HL-60/S4 treated with phorbol 12-myristate 13-acetate at 8.2 ng/mL for 4 days and 3 days (cell line): ENCODE results near the gene RPE.

Experiments
- in situ Hi-C: fragments of 300-500 bp; cut with MboI; formaldehyde crosslinking; loops from 2 replicates; pipeline ENCODE4 v1.15.0; 2022; ENCODE audit warnings: low sequenced_read_pairs

RPE gene

DNA sequence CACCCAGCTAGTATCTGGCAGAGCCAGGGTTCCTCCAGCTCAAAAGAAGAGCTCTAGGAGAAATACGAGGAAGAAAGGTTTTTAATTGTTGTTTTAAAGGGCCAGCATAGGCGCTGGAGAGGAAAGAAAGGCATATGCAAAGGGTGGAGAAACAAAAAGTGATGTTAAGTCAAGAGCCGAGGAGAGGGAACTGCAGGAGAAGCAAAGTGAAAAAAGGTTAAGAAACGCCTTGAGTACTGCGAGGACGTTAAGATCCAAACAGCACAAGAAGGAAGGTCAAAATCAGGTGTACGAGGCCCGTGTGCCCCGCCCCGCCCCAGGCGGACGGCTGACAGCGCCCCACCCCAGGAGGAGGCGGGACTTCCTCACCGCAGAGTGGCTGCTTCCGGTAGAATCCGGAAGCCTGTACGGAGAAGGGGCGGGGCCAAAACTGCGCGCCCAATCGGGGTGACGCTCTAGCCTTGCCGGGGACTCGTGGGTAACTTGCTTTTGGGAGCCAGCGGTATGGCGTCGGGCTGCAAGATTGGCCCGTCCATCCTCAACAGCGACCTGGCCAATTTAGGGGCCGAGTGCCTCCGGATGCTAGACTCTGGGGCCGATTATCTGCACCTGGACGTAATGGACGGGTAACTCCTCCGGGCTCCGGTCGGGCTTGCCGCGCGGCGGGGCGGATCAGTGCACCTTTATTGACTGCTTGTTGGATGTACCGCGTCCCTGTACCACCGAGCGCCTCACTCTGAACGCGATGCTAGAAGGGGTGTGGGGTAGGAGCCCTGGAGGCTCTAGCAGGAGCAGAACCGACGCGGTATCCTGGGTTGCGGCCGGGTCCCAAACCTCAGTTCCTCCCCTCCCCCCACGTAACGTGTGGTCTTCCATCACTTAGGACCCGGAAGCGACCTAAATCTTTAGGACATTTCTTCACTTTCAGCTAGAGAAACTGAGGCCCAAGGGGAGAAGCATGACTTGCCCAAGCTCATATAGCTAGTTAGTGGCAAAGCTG lies at the start of gene RPE:
Gene RPE, plus strand, starts transcription at position 481 of the 1,000 bp plus-strand sequence. Its CDS starts 24 bp downstream, at position 505.
- in situ Hi-C loops = no loop called here

GRCh38 chr2:209956271-209956670 lies 46.2 kb upstream of the RPE start:
- in situ Hi-C loops = loop anchor here (25.0 kb wide), 1 partner anchor 619 kb away; no protein-coding TSS in a partner anchor

GRCh38 chr2:209958016-209958415 lies 44.4 kb upstream of the RPE start:
- in situ Hi-C loops = loop anchor here (25.0 kb wide), 1 partner anchor 621 kb away; no protein-coding TSS in a partner anchor

GRCh38 chr2:209960045-209960444 lies 42.4 kb upstream of the RPE start:
- in situ Hi-C loops = loop anchor here (25.0 kb wide), 1 partner anchor 623 kb away; no protein-coding TSS in a partner anchor

DNA sequence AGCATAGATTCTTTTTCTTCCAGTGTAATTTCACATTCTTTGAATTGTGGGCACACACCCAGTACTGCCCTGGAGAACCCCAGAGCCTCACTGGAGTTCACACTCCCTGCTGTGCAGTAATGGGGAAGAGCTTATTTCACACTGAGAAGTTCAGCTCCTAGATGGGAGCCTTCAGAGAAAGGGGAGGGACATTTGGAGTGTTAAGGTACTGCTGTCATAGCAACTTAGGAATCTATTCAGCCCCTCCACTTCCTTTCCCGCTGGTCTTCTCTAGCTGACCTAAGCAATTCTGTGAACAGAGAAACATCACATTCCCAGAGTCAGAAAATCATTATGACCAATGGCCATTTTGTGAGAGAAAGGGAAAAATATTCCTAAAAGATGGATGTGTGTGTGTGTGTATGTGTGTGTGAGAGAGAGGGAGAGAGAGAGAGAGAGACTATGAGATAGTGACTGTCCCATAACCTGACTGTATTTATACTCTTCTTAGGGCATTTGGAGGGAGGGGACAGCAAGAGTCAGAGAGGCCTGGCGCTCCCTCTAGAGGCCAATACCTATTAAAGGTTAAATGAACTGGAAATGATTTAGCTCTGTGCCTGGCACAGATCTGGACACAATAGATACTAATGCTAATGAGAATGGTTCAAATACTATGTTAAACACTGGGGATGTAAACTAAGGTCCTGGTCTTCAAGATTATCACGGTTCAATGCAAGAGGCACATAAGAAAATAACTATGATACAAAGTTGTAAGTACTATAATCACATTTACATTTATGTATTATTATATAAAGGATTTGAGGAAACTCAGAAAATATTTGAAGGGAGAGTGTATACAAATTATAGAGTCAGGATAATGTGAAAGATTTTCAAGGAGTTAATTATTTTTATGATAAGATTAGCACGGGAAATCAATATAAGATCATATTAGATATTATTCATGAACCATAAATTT lies 41.5 kb upstream of the RPE start:
- in situ Hi-C loops = loop anchor here (25.0 kb wide), 1 partner anchor 624 kb away; no protein-coding TSS in a partner anchor

GRCh38 chr2:209965723-209966122 lies 36.7 kb upstream of the RPE start:
- in situ Hi-C loops = loop anchor here (25.0 kb wide), 1 partner anchor 628 kb away; no protein-coding TSS in a partner anchor

GRCh38 chr2:209969692-209970091 lies 32.7 kb upstream of the RPE start:
- in situ Hi-C loops = loop anchor here (10.0 to 25.0 kb wide), 2 partner anchors 225 to 632 kb away; no protein-coding TSS in a partner anchor

GRCh38 chr2:209970271-209970670 lies 32.2 kb upstream of the RPE start:
- in situ Hi-C loops = loop anchor here (10.0 to 25.0 kb wide), 2 partner anchors 225 to 633 kb away; no protein-coding TSS in a partner anchor

- in situ Hi-C loops = loop anchor here (10.0 to 25.0 kb wide), 2 partner anchors 224 to 633 kb away; no protein-coding TSS in a partner anchor
Measured at GRCh38 chr2:209970711-209971110, 31.7 kb upstream of the RPE start.

GRCh38 chr2:209973328-209973727 lies 29.1 kb upstream of the RPE start:
- in situ Hi-C loops = loop anchor here (10.0 to 25.0 kb wide), 2 partner anchors 221 to 636 kb away; no protein-coding TSS in a partner anchor

DNA sequence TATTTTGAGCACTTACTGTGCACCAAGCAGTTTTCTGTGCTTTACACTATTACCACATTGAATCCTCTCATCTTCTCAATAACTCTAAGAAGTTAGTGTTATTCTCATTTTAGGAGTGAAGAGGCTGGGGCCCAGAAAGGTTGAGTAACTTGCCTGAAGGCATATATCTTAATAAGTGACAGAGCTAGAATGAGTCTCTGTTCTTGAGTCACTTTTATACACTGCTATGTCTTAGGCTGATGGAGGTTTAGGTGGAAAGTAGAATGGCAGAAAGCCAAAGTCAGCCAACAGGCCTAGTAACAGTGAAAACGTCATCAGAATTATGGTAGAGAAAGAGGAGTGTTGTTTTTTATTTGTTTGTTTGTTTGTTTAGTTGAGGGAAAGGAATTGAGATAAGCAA lies 27.9 kb upstream of the RPE start:
- in situ Hi-C loops = loop anchor here (10.0 to 25.0 kb wide), 2 partner anchors 220 to 637 kb away; no protein-coding TSS in a partner anchor

DNA sequence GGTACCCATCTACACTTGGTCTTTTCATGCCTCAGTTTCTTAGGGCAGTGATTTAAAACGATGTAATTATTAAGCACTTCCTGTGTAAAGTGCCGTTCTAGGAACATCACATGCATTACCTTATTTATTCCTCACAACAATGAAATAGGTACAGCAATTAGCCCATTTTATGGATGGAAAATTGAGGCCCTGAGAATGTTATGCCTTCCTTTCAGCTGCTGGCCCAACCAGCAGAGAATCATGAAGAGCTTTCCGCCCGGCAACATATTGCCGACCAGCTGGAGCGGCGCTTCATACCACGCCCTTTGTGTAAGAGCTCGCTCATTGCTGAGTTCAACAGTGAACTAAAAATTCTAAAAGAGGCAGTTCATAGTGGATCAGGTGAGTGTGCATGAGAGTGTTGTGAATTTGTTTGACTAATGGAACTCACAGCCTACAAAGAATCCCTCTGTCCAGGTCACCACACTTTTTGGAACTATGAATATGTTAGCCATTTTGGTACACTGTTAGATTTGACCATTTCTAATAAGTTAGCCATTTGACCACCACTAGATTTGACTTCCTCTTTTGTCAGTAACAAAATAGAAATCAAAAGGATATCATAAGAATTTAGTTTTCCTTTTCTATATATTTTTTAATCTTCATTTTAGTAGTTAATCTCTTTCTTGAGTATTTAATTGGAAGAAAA lies 25.6 kb upstream of the RPE start:
- in situ Hi-C loops = loop anchor here (10.0 kb wide), 1 partner anchor 218 kb away; no protein-coding TSS in a partner anchor

DNA sequence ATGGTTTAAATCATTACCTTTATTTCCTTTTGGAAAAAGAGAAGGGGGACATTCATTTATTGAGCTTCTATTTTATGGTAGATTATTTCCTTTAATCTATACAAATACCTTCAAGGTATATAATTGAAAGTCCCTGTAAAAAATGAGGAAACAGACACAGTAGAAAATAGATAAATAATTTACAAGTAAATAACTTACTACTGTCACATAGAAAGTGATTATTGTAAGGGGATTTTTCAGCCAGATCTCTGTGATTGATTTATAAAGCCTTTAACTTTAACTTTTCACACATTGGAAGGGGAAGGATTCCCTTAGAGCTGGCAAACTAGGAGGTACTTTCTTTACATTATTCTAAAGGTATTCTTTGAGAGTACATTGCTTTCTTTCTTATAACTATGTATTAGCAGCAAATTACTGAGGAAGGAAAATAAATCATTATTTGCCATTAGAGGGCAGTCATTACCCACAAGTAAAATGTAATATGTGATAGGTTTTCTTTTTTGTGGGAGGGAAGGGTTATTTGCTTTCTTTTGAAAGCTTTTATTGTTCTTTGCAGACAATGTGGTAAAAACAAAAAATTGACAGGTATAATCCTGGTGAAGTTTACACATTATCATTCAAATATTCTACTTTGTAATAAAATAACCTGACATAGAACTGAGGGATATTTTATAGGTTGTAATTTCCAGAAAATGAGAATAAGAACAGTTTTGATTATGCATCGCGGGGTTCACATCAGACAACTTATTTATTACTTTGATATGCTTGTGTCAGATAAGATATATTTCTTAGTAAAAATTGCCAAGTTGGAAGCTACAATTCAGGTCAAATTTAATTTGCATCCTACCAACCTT lies 24.8 kb upstream of the RPE start:
- in situ Hi-C loops = loop anchor here (10.0 kb wide), 1 partner anchor 217 kb away; no protein-coding TSS in a partner anchor

- in situ Hi-C loops = no loop called here
Measured at GRCh38 chr2:209984291-209984690, 18.1 kb upstream of the RPE start.

DNA sequence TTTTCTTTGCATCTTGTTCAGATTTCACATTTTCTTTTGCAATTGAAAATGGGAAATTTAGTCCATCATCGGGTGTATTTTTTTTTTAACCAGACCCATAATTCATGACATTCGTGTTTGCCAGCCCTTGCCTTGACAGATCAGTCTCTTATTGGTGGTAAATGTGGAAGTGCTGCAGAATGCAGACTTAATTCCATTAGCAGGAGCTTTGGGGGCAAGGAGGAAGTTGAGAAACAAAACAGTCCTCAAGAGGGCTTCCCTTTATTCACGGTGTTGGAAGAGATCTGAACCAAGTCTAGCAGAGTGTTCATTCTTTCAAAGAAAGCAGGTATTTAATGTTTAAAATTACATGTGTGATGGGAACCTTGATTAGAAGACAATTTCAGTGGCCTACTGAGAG lies 16.6 kb upstream of the RPE start:
- in situ Hi-C loops = no loop called here

GRCh38 chr2:209986415-209986814 lies 16.0 kb upstream of the RPE start:
- in situ Hi-C loops = no loop called here

DNA sequence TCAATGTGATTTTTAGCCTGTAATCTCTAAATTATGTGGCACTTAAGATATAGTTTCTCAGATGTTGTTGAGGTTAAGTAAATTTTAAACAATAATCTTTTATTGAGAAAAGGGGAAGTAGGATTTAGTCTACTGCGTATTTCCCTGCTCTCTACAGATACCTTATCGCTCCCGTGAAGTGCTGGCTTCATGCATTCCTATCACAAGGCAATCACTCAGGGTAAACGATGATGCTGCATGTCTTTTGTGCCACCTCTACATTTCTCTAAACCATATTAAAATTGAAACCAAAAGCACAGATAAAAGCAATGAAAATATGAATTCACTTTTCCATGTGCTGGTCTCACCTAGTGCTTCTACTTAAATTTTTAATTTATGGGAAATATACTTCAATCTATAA lies 14.4 kb upstream of the RPE start:
- in situ Hi-C loops = no loop called here

- in situ Hi-C loops = no loop called here
Measured at GRCh38 chr2:209990838-209991237, 11.6 kb upstream of the RPE start.

- in situ Hi-C loops = no loop called here
Measured at GRCh38 chr2:209993968-209994367, 8.5 kb upstream of the RPE start.
